Neuronal stem cell (in vitro differentiated cells): Measurements from ENCODE around the gene EYS.

Experiments
- DNase-seq: peaks from one replicate; pipeline ENCODE4 v3.0.0-alpha.2; 2013; ENCODE audit warnings: low spot score
- H2AFZ ChIP-seq: one replicate; pipeline ENCODE4 v1.6.1; 2013; ENCODE audit warnings: mild to moderate bottlenecking, low read length, inconsistent platforms
- H2AK5ac ChIP-seq: 2 replicates; pipeline ENCODE4 v1.6.1; 2013; ENCODE audit warnings: low read depth, mild to moderate bottlenecking, inconsistent platforms, low read length, moderate library complexity, mixed read lengths
- H2BK120ac ChIP-seq: 2 replicates; pipeline ENCODE4 v1.6.1; 2013; ENCODE audit warnings: low read depth, mild to moderate bottlenecking, inconsistent platforms, low read length, moderate library complexity, mixed read lengths
- H2BK12ac ChIP-seq: one replicate; pipeline ENCODE4 v1.6.1; 2013; ENCODE audit warnings: low read length, inconsistent platforms
- H2BK15ac ChIP-seq: 2 replicates; pipeline ENCODE4 v1.6.1; 2013; ENCODE audit warnings: mild to moderate bottlenecking, low read length, inconsistent platforms, mixed read lengths
- H2BK5ac ChIP-seq: one replicate; pipeline ENCODE4 v1.6.1; 2013; ENCODE audit warnings: inconsistent platforms, mild to moderate bottlenecking, low read length, moderate library complexity
- H3K14ac ChIP-seq: one replicate; pipeline ENCODE4 v1.6.1; 2013; ENCODE audit warnings: low read length, inconsistent platforms
- H3K18ac ChIP-seq: 2 replicates; pipeline ENCODE4 v1.6.1; 2013; ENCODE audit warnings: low read length, inconsistent platforms
- H3K23ac ChIP-seq: 2 replicates; pipeline ENCODE4 v1.6.1; 2013; ENCODE audit warnings: low read depth, mild to moderate bottlenecking, mixed read lengths, low read length, inconsistent platforms; ENCODE audit not compliant: poor library complexity
- H3K27ac ChIP-seq: replicated peaks from 3 replicates; pipeline ENCODE4 v1.5.1; 2013; ENCODE audit warnings: low read length, inconsistent platforms
- H3K27me3 ChIP-seq, 3 experiments: 2 replicates each; pipeline ENCODE4 v1.6.1; 2013; ENCODE audit warnings: low read length in 3 of 3, mild to moderate bottlenecking in 2 of 3, inconsistent platforms in 1 of 3, low read depth in 1 of 3, mixed read lengths in 1 of 3, moderate library complexity in 1 of 3; ENCODE audit not compliant: control insufficient read depth in 3 of 3, insufficient read depth in 3 of 3
- H3K36me3 ChIP-seq, 2 donors: replicated peaks in 1 of 2; 2 replicates each; pipeline ENCODE4 v1.6.1; 2013; ENCODE audit warnings: low read length in 2 of 2; ENCODE audit not compliant: control insufficient read depth in 2 of 2, insufficient read depth in 2 of 2
- H3K4ac ChIP-seq: 2 replicates; pipeline ENCODE4 v1.6.1; 2013; ENCODE audit warnings: inconsistent platforms, mild to moderate bottlenecking, low read length, moderate library complexity
- H3K4me1 ChIP-seq, 2 donors: 1 replicate in 1 of 2; 2 replicates in 1 of 2; pipeline ENCODE4 v1.6.1; 2013; ENCODE audit warnings: low read length in 2 of 2, low read depth in 1 of 2; ENCODE audit not compliant: control insufficient read depth in 2 of 2, insufficient read depth in 1 of 2
- H3K4me2 ChIP-seq: one replicate; pipeline ENCODE4 v1.6.1; 2013; ENCODE audit warnings: mild to moderate bottlenecking, low read length, inconsistent platforms; ENCODE audit not compliant: insufficient read depth, poor library complexity, severe bottlenecking
- H3K4me3 ChIP-seq, 2 donors: 2 replicates each; pipeline ENCODE4 v1.5.1; 2013; ENCODE audit warnings: low read length in 2 of 2, mild to moderate bottlenecking in 2 of 2, inconsistent platforms in 1 of 2, moderate library complexity in 1 of 2
- H3K79me1 ChIP-seq: one replicate; pipeline ENCODE4 v1.6.1; 2013; ENCODE audit warnings: low read depth, mild to moderate bottlenecking, inconsistent platforms, low read length, moderate library complexity
- H3K9ac ChIP-seq: one replicate; pipeline ENCODE4 v1.6.1; 2013; ENCODE audit warnings: mild to moderate bottlenecking, low read depth, low read length, inconsistent platforms; ENCODE audit not compliant: poor library complexity
- H3K9me3 ChIP-seq, 2 donors: replicated peaks in 1 of 2; 2 replicates each; pipeline versions ENCODE3 to v1.6.1; 2013; ENCODE audit warnings: low read length in 2 of 2, mild to moderate bottlenecking in 2 of 2, inconsistent platforms in 1 of 2, low read depth in 1 of 2, mixed read lengths in 1 of 2, moderate library complexity in 1 of 2; ENCODE audit not compliant: control insufficient read depth in 2 of 2, insufficient read depth in 1 of 2
- H4K8ac ChIP-seq: one replicate; pipeline ENCODE4 v1.6.1; 2013; ENCODE audit warnings: low read depth, mild to moderate bottlenecking, inconsistent platforms, low read length, moderate library complexity
- H4K91ac ChIP-seq: one replicate; pipeline ENCODE4 v1.6.1; 2013; ENCODE audit warnings: low read length, low read depth, mild to moderate bottlenecking, inconsistent platforms; ENCODE audit not compliant: poor library complexity
- WGBS, 2 donors: extraction: QIAGEN DNeasy Blood & Tissue Kit; methylation state at CpG; one replicate each; pipeline ENCODE4 v1.1.7; 2013; ENCODE audit warnings: missing lambda C conversion rate in 2 of 2, mixed read lengths in 1 of 2; ENCODE audit not compliant: insufficient read length in 2 of 2, insufficient replicate concordance in 1 of 2; ENCODE audit errors: extremely low coverage in 2 of 2; 5-methylcytosine and 5-hydroxymethylcytosine counted together

The EYS gene

DNA sequence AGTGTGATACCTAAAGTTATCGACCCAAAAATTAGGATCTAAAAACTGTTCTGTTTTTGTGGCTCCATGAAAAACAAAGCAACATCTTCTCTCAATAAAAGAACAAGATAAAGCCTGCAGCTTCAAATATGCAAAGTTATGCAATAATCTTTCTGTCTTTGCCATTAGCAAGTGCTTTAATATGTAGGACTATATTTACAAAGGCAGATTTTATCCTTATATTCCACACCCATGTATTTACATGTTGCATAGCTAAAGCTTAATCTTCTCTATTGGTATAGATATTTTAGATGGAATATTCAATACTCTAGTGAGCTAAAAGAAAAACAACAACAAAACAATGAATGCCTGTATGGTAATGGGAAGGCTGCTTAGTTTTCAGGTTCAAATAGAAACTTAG is 1443.2 kb downstream of the EYS start:
- no peak for DNase-seq
- no peaks in the 10 kb centered on the region for H3K9me3 ChIP-seq
- no peak overlapping the region for H3K18ac ChIP-seq
- H3K23ac ChIP-seq, result no peak overlapping the region
- H3K36me3 ChIP-seq, result no peaks in the 10 kb centered on the region
- H3K4me1 ChIP-seq, result peaks cover 0 to 5% of the 10 kb centered on the region in 2 donors
- no peaks in the 10 kb centered on the region for H3K79me1 ChIP-seq
- H3K27ac ChIP-seq, result no peak overlapping the region
- WGBS, 2 donors, result no CpG with 5 or more reads among the region's 1 CpG
- no peak overlapping the region for H3K9ac ChIP-seq
- H4K8ac ChIP-seq, result no peak overlapping the region
- no peak overlapping the region for H2BK120ac ChIP-seq
- no peak overlapping the region for H3K4ac ChIP-seq
- H3K14ac ChIP-seq, result no peak overlapping the region
- no peak overlapping the region for H3K4me2 ChIP-seq
- H3K4me3 ChIP-seq, result no peak overlapping the region
- H2BK12ac ChIP-seq, result no peak overlapping the region
- no peak overlapping the region for H4K91ac ChIP-seq
- H2AK5ac ChIP-seq, result no peak overlapping the region
- no peak overlapping the region for H2BK5ac ChIP-seq
- H3K27me3 ChIP-seq, result no peaks in the 10 kb centered on the region
- no peak overlapping the region for H2BK15ac ChIP-seq
- H2AFZ ChIP-seq, result no peak overlapping the region

DNA sequence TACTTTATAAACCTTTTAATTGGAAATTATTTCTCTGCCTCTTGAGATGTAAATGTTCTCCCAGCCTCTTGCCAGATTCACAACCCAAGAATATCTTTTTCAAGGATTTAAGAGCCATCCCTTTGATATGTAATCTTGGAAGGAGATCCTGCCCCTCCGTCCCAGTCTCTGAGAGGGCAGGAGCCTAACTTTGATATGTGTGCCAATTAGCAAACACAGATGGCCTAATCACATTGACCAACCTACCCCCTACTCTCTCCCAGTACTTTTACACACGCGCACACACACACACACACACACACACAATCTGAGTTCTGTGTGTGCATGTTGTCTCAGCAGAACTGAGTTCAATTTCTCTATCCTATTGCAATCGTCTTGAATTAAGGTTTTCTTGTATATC is 1447.7 kb downstream of the EYS start:
- Histone ChIP-seq H3K9ac (no peak overlapping the region), H2BK5ac (no peak overlapping the region), H3K4me3 (no peak overlapping the region), H2BK15ac (no peak overlapping the region), H3K23ac (no peak overlapping the region), H3K18ac (no peak overlapping the region), H2BK12ac (no peak overlapping the region), H2AFZ (no peak overlapping the region), H3K27me3 (no peaks in the 10 kb centered on the region), H3K79me1 (no peaks in the 10 kb centered on the region), H4K91ac (no peak overlapping the region), H3K36me3 (no peaks in the 10 kb centered on the region), H2BK120ac (no peak overlapping the region), H3K9me3 (no peaks in the 10 kb centered on the region), H4K8ac (no peak overlapping the region), H3K14ac (no peak overlapping the region), H3K27ac (no peak overlapping the region), H3K4me1 (peaks cover 0 to 5% of the 10 kb centered on the region in 2 donors), H3K4ac (no peak overlapping the region), H2AK5ac (no peak overlapping the region), H3K4me2 (no peak overlapping the region)
- WGBS, 2 donors, result no CpG with 5 or more reads among the region's 4 CpGs
- no peak for DNase-seq

DNA sequence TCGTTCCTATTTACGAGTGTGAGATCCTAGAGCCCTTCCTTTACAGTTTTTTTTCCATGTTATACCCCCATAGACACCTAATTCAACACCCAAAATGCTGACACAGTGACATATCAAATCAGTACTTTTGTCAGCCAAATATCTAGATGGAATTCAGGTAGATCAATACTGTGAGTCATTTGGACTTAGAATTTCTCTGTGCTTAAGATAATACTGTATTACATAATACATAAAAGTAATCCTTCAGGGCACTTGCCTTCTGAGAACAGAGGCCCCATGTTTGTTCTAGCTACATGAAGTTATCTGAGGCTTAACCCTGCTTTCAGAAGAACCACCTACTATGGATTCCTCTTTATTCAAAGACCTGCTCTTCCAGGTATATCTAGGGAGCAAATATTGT is 1448.3 kb downstream of the EYS start:
- no peak overlapping the region for H3K4me3 ChIP-seq
- H3K23ac ChIP-seq, result no peak overlapping the region
- no peaks in the 10 kb centered on the region for H3K36me3 ChIP-seq
- H3K79me1 ChIP-seq, result no peaks in the 10 kb centered on the region
- no peaks in the 10 kb centered on the region for H3K27me3 ChIP-seq
- no peaks in the 10 kb centered on the region for H3K9me3 ChIP-seq
- H2AFZ ChIP-seq, result no peak overlapping the region
- no peak overlapping the region for H4K8ac ChIP-seq
- no peak overlapping the region for H2BK5ac ChIP-seq
- H3K4me2 ChIP-seq, result no peak overlapping the region
- WGBS, 2 donors, result no CpG with 5 or more reads among the region's 2 CpGs
- H4K91ac ChIP-seq, result no peak overlapping the region
- DNase-seq, result no peak
- no peak overlapping the region for H3K18ac ChIP-seq
- no peak overlapping the region for H2BK12ac ChIP-seq
- no peak overlapping the region for H2AK5ac ChIP-seq
- no peak overlapping the region for H2BK120ac ChIP-seq
- no peak overlapping the region for H2BK15ac ChIP-seq
- H3K27ac ChIP-seq, result no peak overlapping the region
- no peak overlapping the region for H3K9ac ChIP-seq
- no peak overlapping the region for H3K14ac ChIP-seq
- H3K4ac ChIP-seq, result no peak overlapping the region
- peaks cover 0 to 5% of the 10 kb centered on the region in 2 donors for H3K4me1 ChIP-seq

DNA sequence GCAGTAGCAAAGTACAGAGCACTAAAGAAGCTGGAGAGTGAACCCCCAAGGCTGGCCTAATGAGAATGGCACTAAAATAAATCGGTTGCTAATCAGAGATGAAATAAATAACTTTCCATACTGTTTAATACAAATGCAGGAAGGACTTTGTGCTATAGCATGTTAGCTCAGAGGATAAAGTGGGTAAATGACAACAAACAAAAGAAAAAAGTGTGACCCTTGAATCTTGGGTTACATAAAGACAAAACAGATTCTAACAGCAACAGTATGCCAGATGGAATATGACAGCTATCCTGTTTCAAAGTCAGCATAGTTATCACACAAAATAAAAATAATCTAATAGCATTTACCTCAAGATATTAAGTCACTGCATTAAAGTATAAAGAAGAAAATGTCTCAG is 1448.7 kb downstream of the EYS start:
- Histone ChIP-seq H4K91ac (no peak overlapping the region), H3K4me3 (no peak overlapping the region), H3K14ac (no peak overlapping the region), H4K8ac (no peak overlapping the region), H2AFZ (no peak overlapping the region), H3K4ac (no peak overlapping the region), H3K27ac (no peak overlapping the region), H3K18ac (no peak overlapping the region), H3K79me1 (no peaks in the 10 kb centered on the region), H3K27me3 (no peaks in the 10 kb centered on the region), H2BK12ac (no peak overlapping the region), H3K36me3 (no peaks in the 10 kb centered on the region), H2BK120ac (no peak overlapping the region), H3K4me1 (peaks cover 0 to 5% of the 10 kb centered on the region in 2 donors), H3K9ac (no peak overlapping the region), H2BK5ac (no peak overlapping the region), H3K23ac (no peak overlapping the region), H3K4me2 (no peak overlapping the region), H2BK15ac (no peak overlapping the region), H3K9me3 (no peaks in the 10 kb centered on the region), H2AK5ac (no peak overlapping the region)
- DNase-seq, result no peak
- no CpG with 5 or more reads among the region's 1 CpG for WGBS, 2 donors
